Measurements from ENCODE around the gene DCANP1. TPM values are rescaled to one million over a fixed set of nuclear protein-coding genes. Genes with fewer than 3 reads are reported as not detected.

Gene DCANP1
- total and polyA plus RNA-seq, 3 donors from 2014 or later: not detected

- Histone ChIP-seq H3K36me3 (ENCODE audit: low read depth, missing control alignments) (no peaks in the 10 kb centered on the region), H3K4me1 (peaks cover 26% of the 10 kb centered on the region), H3K9me3 (no peaks in the 10 kb centered on the region), H3K27ac (peak overlapping the region in 1 of 2 donors; percentile 58), H3K27me3 (no peaks in the 10 kb centered on the region), H3K4me3 (no peak overlapping the region)
- intact Hi-C loops (cut with DNase I; ENCODE audit: low total_unique reads): no loop called here
- 41 to 58% methylated on average over 6 of the region's 6 CpGs for WGBS, 2 donors
- no peak for DNase-seq
- no peak for TF ChIP-seq CTCF (IDR thresholded peaks at IDR 0.05)
- no peak for TF ChIP-seq POLR2A (IDR thresholded peaks at IDR 0.05)
These were observed 6.2 kb downstream of the DCANP1 start for GRCh38 chr5:135440916-135441315.

- Histone ChIP-seq H3K27ac (peak overlapping the region in 1 of 2 donors; percentile 58), H3K4me1 (peaks cover 26% of the 10 kb centered on the region), H3K27me3 (no peaks in the 10 kb centered on the region), H3K9me3 (no peaks in the 10 kb centered on the region), H3K36me3 (ENCODE audit: low read depth, missing control alignments) (no peaks in the 10 kb centered on the region), H3K4me3 (no peak overlapping the region)
- WGBS, 2 donors: 47 to 65% methylated on average over 9 to 11 of the region's 11 CpGs
- intact Hi-C loops (cut with DNase I; ENCODE audit: low total_unique reads): no loop called here
- DNase-seq: peak; percentile 44
- TF ChIP-seq POLR2A (IDR thresholded peaks at IDR 0.05): no peak
- TF ChIP-seq CTCF (IDR thresholded peaks at IDR 0.05): no peak
These were observed 7.6 kb downstream of the DCANP1 start for GRCh38 chr5:135439231-135440205.

DNA sequence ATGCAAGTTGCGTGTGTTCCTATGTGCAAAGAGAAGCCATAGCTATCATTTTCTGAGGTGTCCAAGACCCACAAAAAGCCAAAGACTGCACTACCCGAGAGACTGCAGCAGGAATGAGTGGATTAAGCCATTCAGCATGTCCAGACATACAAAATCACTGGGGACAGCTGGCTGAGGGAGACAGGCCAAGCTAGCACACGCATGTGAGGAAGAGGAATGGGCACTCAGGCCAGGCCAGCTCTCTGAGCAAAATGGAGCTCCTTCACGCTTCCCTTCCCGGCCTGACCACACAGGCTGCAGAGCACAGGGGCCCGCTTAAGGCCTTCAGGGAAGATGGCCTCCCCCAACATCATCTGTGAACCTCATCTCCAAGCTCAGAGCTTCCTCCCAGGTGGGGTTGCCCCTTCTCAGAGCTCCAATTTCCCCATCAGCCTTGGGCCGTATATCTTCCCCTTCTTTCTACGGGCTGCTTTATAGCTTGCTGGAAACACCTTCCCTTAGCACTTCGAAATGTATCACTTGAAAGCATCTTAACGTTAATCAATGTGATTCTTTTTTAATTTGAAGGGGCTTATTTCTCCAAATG lies 8.4 kb downstream of the DCANP1 start:
- no peak for DNase-seq
- Histone ChIP-seq H3K9me3 (no peaks in the 10 kb centered on the region), H3K27ac (no peak overlapping the region), H3K36me3 (ENCODE audit: low read depth, missing control alignments) (no peaks in the 10 kb centered on the region), H3K27me3 (no peaks in the 10 kb centered on the region), H3K4me3 (no peak overlapping the region), H3K4me1 (peaks cover 26% of the 10 kb centered on the region)
- WGBS, 2 donors: 62 to 68% methylated on average over 9 to 10 of the region's 10 CpGs
- no peak for TF ChIP-seq POLR2A (IDR thresholded peaks at IDR 0.05)
- TF ChIP-seq CTCF (IDR thresholded peaks at IDR 0.05): no peak
- intact Hi-C loops (cut with DNase I; ENCODE audit: low total_unique reads): no loop called here

DNA sequence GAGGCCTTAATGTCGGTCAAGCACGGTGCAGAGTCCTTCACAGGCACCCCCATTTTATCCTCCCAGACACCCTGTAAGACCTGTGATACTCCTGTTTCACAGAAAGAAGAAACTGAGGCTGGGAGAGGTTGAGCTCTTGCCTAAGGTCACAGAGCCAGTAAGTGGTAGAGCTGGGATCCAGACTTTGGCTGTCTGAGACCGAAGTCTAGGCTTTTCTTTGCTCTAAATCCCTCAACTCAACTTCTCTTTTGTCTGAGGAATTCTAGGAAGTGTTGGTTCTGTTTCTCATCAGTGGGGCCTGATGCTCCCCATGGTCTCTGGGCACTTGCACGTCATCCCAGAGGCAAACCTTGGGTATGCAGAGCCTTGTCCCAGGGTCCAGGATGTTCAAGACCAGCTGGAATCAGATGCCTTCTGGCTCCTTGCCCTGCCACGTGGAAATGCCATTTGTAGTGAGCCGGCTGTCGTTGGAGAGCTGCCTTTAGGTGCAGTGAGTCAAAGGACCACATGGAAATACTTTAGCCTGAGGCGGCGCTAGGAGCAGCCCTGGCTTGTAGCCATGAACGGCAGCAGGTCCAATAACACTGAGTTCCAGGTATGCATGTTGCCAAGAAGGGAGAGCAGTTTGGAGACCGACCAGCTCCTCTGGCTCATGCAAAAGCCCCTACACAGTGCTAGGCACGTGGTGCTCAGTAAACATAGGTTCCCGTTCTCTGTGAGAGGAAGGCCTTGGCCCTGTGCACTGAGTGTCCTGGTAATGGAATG lies 9.2 kb downstream of the DCANP1 start:
- Histone ChIP-seq H3K36me3 (ENCODE audit: low read depth, missing control alignments) (no peaks in the 10 kb centered on the region), H3K4me1 (peaks cover 26% of the 10 kb centered on the region), H3K27ac (peak overlapping the region in 1 of 2 donors; percentile 19), H3K4me3 (no peak overlapping the region), H3K9me3 (no peaks in the 10 kb centered on the region), H3K27me3 (no peaks in the 10 kb centered on the region)
- TF ChIP-seq POLR2A (IDR thresholded peaks at IDR 0.05) (no peak), CTCF (IDR thresholded peaks at IDR 0.05) (no peak)
- 43 to 56% methylated on average over 7 to 13 of the region's 13 CpGs for WGBS, 2 donors
- intact Hi-C loops (cut with DNase I; ENCODE audit: low total_unique reads): no loop called here
- DNase-seq: peak; percentile 54

Measured in testis (tissue), 3 donors.